HG03378 (cell line): ENCODE measurements around the gene GRID2.

ENCODE experiments used
- ATAC-seq: cut with Tn5 transposase; IDR thresholded peaks from one replicate; pipeline ENCODE4 v1.9.1; 2021; ENCODE audit warnings: mild to moderate bottlenecking, moderate library complexity; ENCODE audit not compliant: unreplicated experiment

GRID2 gene

DNA sequence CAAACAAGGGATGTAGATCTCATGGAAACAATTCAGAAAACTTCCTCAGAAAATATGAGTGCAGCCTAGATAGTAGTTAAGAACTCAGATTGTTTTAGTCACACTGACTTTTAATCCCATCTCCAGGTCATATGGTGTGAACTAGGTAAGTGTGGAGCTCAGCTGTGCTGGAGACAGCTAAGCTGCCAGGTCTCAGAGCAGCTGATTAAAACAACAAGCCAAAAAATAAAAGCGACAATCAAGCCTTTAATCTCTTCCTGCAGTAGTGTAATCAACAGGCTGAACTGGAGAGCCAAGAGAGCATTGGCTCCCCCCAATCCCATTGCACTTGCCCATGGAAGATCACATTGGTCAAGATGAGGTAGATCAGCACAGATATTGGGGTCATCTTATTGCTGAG lies 1426.5 kb downstream of the GRID2 start:
- ATAC-seq: no peak

DNA sequence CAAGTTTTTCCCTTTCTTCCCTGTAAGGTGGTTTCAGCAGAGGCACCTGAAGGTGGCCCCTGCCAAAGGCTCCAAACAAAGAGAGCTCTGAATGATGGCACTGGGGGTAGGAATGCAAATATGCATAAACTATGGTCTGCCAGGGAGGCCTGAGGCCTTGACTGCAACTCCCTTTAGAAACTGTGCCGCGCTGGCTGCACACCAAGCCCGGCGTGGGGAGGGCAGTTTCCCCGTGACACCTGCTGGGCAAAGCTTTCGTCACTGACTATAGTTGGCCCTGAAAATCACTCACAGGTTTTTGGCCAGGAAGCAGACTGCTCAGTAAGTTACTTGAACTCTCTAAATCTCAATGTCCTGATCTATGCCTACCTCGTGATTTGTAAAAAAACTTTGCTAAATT lies 1427.0 kb downstream of the GRID2 start:
- ATAC-seq: no peak

DNA sequence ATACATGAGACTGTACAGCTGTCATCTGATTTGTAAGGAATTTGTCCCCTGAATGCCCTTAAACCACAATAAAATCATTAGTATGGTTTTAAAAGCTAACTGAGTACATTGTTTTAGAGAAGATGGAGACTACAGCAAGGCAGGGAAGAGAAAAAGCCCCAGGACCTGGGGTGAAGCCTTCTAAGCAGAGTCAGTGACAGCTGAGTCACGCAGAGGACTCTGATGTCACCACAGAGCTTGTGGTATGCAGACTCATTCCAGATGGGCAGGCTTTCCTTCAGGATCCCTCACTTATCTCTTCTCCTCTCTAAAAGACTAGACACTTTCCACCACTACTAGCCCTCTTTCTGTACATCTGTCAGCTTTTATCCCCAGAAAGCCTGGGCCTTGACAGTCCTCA lies 1427.7 kb downstream of the GRID2 start:
- no peak for ATAC-seq

DNA sequence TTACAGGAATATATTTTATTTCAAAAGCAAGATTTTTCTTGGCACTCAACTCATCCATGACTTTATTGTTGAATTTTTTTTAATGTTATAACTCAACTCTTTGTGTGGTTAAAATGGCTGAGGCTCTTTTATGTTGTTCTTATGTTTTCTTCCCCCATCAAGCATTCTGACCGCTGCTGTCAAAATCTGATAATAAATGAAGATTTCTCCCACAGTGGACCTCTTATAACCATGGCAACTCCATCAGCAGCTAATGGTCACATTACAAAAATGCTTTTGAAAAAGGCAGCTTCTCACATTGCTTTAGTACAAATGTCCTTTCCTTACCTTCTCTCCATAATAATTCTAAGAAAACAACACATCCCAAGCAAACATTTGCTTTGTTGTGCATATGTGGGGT lies 1428.7 kb downstream of the GRID2 start:
- ATAC-seq: no peak

DNA sequence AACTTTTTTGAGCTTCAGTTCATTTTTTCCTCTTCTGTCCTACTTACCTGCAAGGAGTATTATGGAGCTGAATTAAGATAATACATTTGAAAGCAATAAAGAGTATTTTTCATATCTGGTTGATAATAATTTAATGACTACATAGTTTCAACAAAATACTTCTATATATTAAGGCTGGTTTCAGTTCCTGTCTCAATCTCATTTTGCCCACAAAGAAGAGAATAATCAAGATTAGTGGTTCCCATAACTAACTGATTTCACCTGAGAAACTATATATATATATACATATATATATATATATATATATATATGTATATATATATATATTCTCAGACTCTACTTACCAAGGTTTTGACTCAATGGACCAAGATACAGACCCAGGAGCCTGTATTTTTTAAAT lies 1437.1 kb downstream of the GRID2 start:
- no peak for ATAC-seq

DNA sequence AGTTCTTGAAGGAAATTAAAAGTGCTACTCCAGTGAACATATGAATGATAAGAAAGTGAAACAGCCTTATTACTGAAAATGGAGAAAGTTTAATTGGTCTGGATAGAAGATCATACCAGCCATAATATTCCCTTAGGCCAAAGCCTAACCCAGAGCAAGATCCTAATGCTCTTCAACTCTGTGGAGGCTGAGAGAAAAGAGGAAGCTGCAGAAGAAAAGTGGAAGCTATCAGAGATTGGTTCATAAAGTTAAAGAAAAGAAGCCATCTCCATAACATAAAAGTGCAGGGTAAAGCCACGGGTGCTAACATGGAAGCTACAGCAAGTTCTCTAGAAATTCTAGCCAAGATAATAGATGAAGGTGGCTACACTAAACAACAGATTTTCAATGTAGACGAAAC lies 1439.3 kb downstream of the GRID2 start:
- ATAC-seq: no peak

DNA sequence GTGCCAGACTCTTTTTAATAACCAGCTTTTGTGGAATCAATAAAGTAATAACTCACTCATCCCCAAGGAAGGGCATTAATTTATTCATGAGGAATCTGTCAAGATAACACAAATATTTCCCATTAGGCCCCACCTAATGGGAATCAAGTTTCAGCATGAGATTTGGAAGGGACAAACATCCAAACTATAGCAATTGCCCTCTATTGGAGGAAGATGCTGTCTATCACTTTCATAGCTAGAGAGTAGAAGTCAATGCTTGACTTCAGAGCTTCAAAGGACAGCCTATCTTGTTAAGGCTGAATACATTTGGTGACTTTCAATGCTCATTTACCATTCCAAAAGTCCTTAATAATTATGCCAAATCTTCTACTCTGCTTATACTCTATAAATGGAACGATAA lies 1439.9 kb downstream of the GRID2 start:
- no peak for ATAC-seq

DNA sequence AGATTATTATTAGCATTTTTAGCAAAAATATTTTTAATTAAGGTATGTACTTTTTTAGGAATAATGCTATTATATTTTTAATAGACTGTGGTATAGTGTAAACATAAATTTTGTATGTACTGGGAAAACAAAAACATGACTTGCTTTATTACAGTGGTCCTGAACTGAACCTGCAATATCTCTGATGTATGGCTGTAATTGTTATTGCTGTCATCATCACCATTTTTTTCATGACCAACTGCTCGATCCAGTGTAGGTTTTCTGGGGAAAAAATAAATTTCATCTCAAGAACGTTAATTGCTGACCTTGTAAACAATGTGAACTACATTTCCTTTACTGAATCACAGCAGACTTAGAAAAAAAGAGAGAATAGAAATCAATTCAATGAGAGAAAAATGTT lies 1441.2 kb downstream of the GRID2 start:
- ATAC-seq: no peak

DNA sequence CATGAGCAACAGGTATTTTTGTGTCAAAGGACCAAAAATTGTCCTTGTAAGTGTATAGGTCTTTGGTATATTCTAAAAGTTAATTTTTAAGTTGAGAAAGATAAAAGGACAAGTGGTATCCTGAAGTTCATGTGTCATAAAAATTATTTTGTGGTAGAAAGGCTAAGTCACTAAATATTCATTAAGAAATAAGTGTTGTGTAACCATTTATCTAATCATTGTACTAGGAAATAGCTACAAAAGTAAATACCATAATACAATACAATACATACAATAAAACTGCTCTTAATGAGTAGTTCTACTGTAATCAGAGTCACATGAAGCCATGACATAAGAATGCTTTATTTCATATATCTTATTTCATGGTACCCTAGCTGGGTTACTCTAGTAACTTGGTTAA lies 1442.3 kb downstream of the GRID2 start:
- no peak for ATAC-seq

DNA sequence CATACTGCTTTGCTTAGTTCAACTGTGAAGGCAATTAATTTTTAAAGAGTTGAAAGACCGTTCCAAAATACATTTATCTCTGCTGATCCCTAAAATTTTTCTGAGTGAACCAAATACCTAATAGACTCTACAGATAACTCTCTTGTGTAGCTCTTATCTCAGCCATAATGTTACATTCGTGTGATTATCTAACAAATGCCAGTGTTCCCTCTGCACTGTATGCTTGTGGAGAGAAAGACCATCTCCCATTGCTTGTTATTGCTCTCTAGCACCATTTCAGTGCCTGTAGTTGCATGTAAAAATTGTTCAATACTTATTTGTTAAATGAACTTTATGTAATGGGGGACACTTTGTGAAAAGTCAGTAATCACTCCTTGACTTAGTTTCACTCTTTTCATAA lies 1443.5 kb downstream of the GRID2 start:
- ATAC-seq: no peak

DNA sequence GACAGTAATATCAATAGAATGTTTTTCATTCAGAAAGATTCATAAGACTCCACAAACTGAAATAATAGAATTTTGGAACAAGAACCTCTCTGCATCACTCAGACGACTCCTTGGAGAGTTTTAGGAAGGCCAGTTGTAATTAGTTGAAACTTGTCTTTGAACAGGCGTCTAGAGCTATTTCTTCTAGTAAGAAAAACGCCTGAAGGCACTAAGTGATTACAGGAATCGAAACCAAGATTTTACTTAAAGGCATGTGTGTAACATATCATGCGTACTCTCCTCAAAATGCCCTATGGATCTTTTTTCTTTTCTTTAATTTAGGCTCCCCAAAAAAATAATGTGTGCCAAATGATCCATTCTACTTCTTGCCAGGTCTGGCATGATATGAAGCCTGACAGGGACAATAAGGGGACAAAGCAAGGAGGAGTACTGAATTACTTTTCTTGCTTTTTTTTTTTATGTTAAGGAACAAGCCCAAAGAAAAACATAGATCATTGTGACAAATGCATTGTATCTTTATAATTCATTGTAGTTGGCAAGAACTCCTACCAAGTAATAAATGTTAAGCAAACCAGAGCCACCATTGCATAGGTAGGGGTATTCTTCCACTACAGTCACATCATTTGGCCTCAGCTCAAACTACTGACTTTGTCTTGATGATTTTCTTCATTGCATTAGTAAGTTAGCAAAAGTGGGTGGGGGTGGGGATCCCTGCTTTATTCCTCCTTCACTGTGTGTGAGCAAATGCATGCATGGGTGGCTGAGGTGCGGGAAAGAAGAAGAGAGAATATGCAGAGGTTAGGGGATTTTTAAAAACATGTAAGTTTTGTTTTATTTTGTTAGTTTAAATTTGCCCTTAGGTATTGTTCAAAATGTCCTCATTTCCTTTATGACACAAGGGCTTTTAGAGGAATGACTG lies 1444.9 kb downstream of the GRID2 start:
- peak; percentile 31 for ATAC-seq

DNA sequence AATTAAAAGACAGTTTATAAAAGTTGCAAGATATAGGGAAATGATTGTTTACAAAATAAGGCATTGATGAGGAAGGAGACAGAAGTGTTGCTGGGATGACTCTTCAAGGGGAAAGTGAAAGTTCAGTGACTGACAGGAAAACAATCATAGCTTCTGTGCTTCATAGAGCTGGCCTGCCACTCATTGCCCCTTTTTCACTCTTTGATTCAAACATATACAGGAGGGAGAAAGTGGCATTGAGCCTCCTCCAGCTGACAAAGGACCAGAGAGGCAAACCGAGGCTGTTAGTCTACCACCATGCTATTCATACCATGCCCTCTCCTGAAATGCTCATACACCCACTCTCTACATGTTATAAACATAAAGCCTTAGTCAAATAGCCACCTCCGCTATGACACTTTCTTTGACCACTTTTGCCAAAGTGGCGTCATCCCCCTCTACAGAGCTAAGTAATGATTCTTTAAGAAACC lies 1445.6 kb downstream of the GRID2 start:
- peak; percentile 83 for ATAC-seq

DNA sequence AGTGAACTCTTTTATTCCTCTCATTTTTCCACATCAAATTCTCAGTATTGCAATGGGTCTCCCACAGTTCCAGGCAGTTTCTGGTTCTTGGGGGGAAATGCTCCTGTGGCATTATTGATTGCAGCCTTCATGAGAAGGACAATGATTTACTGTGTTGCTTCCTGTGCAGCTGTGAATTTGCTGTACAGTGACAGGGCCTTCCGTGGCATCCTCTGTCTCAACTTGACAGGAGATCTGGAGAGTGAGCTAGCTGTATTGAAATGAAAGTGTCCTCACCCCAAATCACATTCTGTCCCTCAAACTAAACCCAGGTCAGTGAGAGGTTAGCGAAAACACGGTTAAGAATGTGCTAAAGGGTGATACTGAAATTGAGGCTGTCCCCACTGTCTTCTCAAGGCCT lies 1447.6 kb downstream of the GRID2 start:
- peak; percentile 40 for ATAC-seq

DNA sequence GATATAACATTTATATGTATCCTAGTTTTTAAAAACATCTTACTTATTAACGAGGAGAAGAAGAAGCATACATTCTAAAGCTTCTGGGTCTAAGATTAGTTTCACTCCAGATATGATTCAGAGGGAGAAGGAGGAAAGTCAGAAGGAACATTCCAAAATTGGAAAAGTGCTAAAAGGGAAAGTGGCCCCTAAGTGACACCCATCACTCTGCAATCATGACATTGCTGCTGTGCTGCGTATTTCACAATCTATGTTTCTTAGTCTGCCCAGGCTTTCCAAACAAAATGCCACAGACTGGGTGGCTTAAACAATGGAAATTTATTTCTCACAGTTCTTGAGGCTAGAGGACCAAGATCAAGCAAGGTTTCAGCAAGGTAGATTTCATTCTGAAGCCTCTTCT lies 1452.3 kb downstream of the GRID2 start:
- ATAC-seq: no peak

DNA sequence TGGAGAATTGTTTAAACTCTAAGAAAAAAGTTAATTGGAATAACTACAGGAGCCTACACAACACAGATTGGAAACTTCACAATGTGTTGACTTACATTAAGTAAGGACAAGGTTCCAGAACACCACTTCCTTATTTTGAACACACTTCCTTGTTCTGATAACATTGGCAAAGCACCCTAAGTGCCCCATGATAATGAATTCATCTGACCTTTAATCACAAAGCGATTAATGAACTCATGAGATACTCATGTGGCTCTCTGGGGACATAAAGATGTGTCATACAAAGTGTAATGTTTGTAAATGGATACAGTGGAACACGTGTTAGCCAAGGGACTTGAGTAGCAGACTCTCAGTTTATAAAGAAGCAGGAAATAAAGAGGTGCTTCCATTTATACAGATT lies 1455.7 kb downstream of the GRID2 start:
- no peak for ATAC-seq

DNA sequence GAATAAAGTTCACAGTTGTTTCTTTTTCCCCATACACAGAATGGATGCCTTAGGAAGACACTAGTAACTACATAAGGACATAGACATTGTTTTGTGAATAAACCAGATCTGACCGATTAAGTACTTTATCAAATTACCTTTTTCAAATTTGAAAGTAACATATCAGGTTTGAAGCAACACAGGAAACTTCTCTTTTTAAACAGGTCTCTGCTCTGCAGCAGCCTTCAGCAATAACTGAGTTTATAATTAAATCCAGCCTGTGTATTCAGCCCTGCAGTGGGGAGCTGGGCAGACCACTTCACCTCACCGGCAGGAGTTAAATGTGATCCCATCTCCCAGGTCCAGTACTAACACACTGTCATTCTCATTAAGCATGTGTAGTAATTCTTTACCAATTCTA lies 1456.5 kb downstream of the GRID2 start:
- no peak for ATAC-seq

DNA sequence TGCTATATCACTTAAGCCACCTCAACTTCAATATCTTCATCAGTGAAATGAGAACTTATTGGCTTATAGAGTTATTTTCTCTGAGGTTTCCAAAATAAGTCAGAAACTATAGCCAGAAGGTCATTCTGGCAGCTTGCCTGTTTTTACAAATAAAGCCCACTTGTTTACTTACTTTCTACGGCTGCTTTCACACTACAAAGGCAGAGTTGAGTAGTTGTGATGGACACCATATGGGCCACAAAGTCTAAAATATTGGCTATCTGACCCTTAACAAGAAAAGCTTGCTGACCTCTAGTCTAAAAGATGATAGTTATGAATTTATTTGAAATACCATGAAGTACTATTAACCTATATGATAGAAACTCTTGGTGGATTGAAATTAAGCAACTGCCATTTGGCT lies 1457.5 kb downstream of the GRID2 start:
- ATAC-seq: no peak

DNA sequence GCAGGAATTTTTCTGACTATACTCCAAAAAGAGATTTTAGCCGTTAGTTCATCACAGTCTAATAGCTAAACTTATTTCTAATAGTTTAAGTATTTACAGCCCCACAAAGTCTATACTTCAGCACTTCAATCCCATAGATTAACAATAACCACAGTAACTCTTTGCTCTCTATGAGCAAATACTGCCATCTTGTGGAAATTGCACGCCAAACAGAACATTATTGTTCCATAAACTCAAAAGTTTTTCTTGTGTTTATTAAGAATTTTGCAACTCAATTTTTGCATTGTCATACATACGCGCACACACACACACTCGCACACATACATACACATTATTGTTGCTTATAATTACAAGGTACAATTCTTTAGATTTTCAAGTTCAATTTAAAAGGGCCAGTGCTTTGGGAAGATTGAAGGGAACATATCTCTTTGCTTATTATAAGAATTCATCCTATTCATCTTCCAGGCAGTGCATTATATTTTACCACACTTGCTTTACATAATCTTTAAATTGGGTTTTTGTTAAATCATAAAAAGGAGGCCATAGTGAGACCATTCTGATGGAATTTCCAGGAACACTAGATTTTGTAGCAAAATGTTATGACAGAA lies 1461.0 kb downstream of the GRID2 start:
- ATAC-seq: peak; percentile 76

DNA sequence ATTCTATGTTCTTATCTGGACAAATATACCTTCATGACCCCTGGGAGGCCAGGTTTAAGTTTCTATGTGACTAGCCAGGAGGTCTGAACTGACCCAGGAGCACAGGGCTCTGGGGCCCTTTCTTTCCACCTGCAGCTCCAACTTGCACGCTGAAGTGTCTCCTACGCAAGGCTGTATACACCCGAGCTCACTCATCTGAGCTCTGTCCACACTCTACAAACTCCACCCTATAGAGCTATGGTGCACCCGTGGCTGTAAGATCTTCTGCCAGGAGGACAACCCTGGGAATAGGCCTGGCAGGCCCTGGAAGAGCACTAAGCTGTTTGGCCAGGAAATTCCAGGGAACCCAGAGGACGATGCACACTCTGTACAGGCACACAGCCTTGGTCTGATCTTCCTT lies 1464.2 kb downstream of the GRID2 start:
- ATAC-seq: no peak

DNA sequence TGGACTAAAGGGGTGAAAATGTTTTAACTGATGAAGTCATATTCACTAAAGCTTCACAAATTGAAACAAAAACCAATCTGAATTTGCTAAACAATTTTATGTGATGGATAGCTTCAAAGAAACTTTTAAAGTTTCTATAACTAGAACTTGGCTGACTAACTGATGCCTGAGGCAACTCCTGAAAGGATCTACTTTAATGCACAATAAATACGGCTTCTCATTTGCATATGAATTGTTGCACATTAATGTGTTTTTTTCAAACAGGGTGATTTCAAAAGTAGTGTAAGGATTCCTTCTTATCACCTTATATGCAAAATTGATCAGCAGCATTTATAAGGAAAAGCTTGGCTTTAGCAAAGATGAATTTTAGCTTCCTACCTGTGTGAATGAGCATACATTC lies 1466.4 kb downstream of the GRID2 start:
- no peak for ATAC-seq

DNA sequence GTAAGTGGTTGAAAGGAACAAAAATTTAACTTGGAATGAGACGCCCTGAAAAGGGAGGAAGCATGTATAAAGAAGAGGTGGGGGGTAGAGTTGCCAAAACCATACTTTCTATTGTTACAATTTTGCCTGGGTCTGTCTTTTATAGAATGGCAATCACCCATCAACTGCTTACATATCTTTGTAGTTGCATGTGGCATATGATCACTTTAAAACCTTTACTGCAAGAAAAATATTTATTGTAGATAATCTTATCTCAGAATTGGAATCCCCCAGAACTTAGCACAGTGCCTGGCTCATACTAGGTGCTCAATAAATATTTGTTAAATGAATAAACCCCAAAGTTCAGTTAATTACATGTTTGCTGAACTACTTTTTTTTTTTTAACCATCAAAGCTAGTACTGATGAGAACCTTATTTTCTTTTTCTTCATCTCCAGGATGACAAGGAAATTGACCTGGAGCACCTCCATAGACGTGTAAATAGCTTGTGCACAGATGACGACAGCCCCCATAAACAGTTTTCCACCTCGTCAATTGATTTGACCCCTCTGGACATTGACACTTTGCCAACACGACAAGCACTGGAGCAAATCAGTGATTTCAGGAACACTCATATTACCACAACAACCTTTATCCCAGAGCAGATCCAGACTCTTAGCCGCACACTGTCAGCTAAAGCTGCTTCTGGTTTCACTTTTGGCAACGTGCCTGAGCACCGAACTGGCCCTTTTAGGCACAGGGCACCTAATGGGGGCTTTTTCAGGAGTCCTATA lies 1468.1 kb downstream of the GRID2 start:
- no peak for ATAC-seq

DNA sequence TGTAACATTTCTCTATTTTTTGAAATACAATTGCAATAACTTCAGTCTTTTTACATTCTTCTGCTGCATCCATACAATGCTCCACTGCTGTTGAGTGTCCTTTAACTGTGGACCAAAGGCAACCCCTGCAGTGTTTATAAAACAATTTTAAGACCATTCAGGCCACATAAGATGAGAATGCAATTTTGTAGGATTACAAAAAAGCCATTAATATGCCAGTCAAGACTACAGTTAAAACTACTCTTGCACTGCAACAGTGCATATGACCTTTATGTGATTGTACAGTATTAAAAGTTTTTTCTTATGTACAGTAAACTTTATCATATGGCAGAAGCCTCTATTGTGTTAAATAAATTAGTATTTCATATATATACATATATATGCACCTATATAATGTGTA lies 1469.1 kb downstream of the GRID2 start:
- ATAC-seq: no peak
